Gastrocnemius medialis (tissue), 4 donors: ENCODE data around the gene POLN.

Experiments
- CTCF ChIP-seq, 5 experiments: fragments of 450-650 bp in 3 of 5; fragments of 200-600 bp in 2 of 5; sonication (generic) in 2 of 5; IDR thresholded peaks in 4 of 5; conservative IDR thresholded peaks in 1 of 5; 1 replicate in 4 of 5; 2 replicates in 1 of 5; pipeline ENCODE4 v1.5.1; 2016 to 2019; ENCODE audit warnings: antibody characterized with exemption in 5 of 5, mild to moderate bottlenecking in 3 of 5, moderate library complexity in 3 of 5
- POLR2A ChIP-seq, 2 donors: fragments of 450-650 bp; IDR thresholded peaks; one replicate each; pipeline ENCODE4 v1.6.1; 2017; ENCODE audit warnings: antibody characterized with exemption in 2 of 2, mild to moderate bottlenecking in 2 of 2, moderate library complexity in 2 of 2

GRCh38 chr4:2257361-2258081 lies 15.6 kb upstream of the POLN start:
- TF ChIP-seq POLR2A (IDR thresholded peaks at IDR 0.05), result no peak
- no peak for TF ChIP-seq CTCF (IDR thresholded peaks at IDR 0.05 in 4 of 5, conservative IDR thresholded peaks at IDR 0.05 in 1 of 5)
